Ishikawa (cell line): ENCODE data around the gene PCNT.

Source experiments
- CEBPB ChIP-seq: IDR thresholded peaks from 2 replicates; pipeline ENCODE4 v1.6.1; 2012
- CREB1 ChIP-seq: IDR thresholded peaks from 2 replicates; pipeline ENCODE4 v1.6.1; 2012; ENCODE audit warnings: low read depth
- EGR1 ChIP-seq: IDR thresholded peaks from 2 replicates; pipeline ENCODE4 v1.6.1; 2012
- EP300 ChIP-seq: IDR thresholded peaks from 2 replicates; pipeline ENCODE4 v1.6.1; 2012; ENCODE audit warnings: borderline replicate concordance
- MAX ChIP-seq: IDR thresholded peaks from 2 replicates; pipeline ENCODE4 v1.6.1; 2012
- TAF1 ChIP-seq: IDR thresholded peaks from 2 replicates; pipeline ENCODE4 v1.6.1; 2012; ENCODE audit warnings: low read depth, mild to moderate bottlenecking
- TCF12 ChIP-seq: IDR thresholded peaks from 2 replicates; pipeline ENCODE4 v1.6.1; 2012; ENCODE audit warnings: low read depth
- TEAD4 ChIP-seq: IDR thresholded peaks from 2 replicates; pipeline ENCODE4 v1.6.1; 2012
- YY1 ChIP-seq: IDR thresholded peaks from 2 replicates; pipeline ENCODE4 v1.6.1; 2012; ENCODE audit warnings: low read depth
- ZBTB7A ChIP-seq: IDR thresholded peaks from 2 replicates; pipeline ENCODE4 v1.6.1; 2012; ENCODE audit warnings: low read depth
- TF ChIP-seq, protein P1 (sequence below): IDR thresholded peaks from 2 replicates; pipeline ENCODE4 v1.6.1; 2012; ENCODE audit warnings: low read depth, mild to moderate bottlenecking

DNA sequence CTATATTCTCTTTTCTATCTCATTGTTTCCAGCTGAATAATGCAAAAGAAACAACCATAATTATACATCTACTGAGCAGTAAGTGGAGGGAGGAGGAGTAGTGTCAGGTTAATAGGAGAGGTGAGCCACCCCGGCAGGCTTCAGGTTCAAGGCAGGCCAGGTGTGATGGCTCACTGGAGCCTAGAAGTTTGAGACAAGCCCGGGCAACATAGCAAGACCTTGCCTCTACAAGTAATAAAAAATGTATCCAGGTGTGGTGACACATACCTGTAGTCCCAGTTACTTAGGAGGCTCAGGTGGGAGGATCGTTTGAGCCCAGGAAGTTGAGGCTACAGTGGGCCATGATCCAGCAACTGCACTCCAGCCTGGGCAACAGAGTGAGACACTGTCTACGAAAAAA is 132.8 kb downstream of the PCNT start:
- no peak for TF ChIP-seq EP300
- no peak for TF ChIP-seq TAF1
- TF ChIP-seq MAX, result no peak
- no peak for TF ChIP-seq CEBPB
- no peak for TF ChIP-seq ZBTB7A
- TF ChIP-seq TCF12, result no peak
- no peak for TF ChIP-seq YY1
- TF ChIP-seq TEAD4, result no peak
- TF ChIP-seq, protein P1, sequence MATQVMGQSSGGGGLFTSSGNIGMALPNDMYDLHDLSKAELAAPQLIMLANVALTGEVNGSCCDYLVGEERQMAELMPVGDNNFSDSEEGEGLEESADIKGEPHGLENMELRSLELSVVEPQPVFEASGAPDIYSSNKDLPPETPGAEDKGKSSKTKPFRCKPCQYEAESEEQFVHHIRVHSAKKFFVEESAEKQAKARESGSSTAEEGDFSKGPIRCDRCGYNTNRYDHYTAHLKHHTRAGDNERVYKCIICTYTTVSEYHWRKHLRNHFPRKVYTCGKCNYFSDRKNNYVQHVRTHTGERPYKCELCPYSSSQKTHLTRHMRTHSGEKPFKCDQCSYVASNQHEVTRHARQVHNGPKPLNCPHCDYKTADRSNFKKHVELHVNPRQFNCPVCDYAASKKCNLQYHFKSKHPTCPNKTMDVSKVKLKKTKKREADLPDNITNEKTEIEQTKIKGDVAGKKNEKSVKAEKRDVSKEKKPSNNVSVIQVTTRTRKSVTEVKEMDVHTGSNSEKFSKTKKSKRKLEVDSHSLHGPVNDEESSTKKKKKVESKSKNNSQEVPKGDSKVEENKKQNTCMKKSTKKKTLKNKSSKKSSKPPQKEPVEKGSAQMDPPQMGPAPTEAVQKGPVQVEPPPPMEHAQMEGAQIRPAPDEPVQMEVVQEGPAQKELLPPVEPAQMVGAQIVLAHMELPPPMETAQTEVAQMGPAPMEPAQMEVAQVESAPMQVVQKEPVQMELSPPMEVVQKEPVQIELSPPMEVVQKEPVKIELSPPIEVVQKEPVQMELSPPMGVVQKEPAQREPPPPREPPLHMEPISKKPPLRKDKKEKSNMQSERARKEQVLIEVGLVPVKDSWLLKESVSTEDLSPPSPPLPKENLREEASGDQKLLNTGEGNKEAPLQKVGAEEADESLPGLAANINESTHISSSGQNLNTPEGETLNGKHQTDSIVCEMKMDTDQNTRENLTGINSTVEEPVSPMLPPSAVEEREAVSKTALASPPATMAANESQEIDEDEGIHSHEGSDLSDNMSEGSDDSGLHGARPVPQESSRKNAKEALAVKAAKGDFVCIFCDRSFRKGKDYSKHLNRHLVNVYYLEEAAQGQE, result no peak
- TF ChIP-seq CREB1, result no peak
- TF ChIP-seq EGR1, result no peak
